Right lobe of liver (tissue), 4 donors: Measurements from ENCODE around the gene RAB4B.
A peak's percentile ranks its signal among the peaks of the same experiment; 100 is the strongest.

ENCODE experiments used
- POLR2A ChIP-seq: fragments of 450-650 bp; IDR thresholded peaks from one replicate; pipeline ENCODE4 v1.6.1; 2017; ENCODE audit warnings: antibody characterized with exemption, mild to moderate bottlenecking
- TF ChIP-seq, protein P1 (sequence below), 4 donors: fragments of 200-600 bp in 3 of 4; fragments of 450-650 bp in 1 of 4; IDR thresholded peaks; one replicate each; pipeline versions ENCODE4 v1.5.1 to v1.8.0; 2016 to 2022; ENCODE audit warnings: antibody characterized with exemption in 4 of 4, mild to moderate bottlenecking in 2 of 4
- donor health status: DM: no; HTN: no; CAD: no.
- donor health status: DM: no; HTN: no; CAD: no.
- donor health status: DM: no; HTN: yes; CAD: no.

- TF ChIP-seq, protein P1, sequence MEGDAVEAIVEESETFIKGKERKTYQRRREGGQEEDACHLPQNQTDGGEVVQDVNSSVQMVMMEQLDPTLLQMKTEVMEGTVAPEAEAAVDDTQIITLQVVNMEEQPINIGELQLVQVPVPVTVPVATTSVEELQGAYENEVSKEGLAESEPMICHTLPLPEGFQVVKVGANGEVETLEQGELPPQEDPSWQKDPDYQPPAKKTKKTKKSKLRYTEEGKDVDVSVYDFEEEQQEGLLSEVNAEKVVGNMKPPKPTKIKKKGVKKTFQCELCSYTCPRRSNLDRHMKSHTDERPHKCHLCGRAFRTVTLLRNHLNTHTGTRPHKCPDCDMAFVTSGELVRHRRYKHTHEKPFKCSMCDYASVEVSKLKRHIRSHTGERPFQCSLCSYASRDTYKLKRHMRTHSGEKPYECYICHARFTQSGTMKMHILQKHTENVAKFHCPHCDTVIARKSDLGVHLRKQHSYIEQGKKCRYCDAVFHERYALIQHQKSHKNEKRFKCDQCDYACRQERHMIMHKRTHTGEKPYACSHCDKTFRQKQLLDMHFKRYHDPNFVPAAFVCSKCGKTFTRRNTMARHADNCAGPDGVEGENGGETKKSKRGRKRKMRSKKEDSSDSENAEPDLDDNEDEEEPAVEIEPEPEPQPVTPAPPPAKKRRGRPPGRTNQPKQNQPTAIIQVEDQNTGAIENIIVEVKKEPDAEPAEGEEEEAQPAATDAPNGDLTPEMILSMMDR (IDR thresholded peaks at IDR 0.05), result peak in 1 of 4 donors; percentile 25
- no peak for TF ChIP-seq POLR2A
Measured at GRCh38 chr19:40742477-40742876, 35.6 kb upstream of the RAB4B start.
